PC-3 (cell line): ENCODE data around the gene PRUNE2. TPM values are rescaled to one million over a fixed set of nuclear protein-coding genes. Genes with fewer than 3 reads are reported as not detected.

Experiments
- ATAC-seq: fragments of 200-7000 bp; cut with Tn5 transposase; 2 replicates; pipeline ENCODE4 v1.9.1; 2020; ENCODE audit warnings: mild to moderate bottlenecking, moderate library complexity
- BruUV-seq: library from RNA; stranded (reverse); fragments of 400-500 nt; replicated peaks from 2 replicates; lab custom pipeline; 2021; lab: Mats Ljungman, UMichigan
- CTCF ChIA-PET: fragments of 300-600 bp; sonication (Branson Sonifier 250); formaldehyde crosslinking; loops from one replicate; lab custom pipeline; 2022; ENCODE audit warnings: antibody characterized with exemption; lab: Charles Lee
- POLR2A ChIA-PET: fragments of 300-600 bp; sonication (Branson Sonifier 250); formaldehyde crosslinking; loops from one replicate; lab custom pipeline; 2022; ENCODE audit warnings: antibody characterized with exemption; ENCODE audit not compliant: unreplicated experiment; lab: Charles Lee
- DNase-seq: peaks from one replicate; pipeline ENCODE4 v3.0.0-alpha.2; 2015
- H2AFZ ChIP-seq: fragments of 300-600 bp; sonication (generic); 2 replicates; pipeline ENCODE4 v1.6.0; 2016; ENCODE audit warnings: antibody characterized with exemption, low read length
- H3F3A ChIP-seq: fragments of 300-600 bp; sonication (generic); one replicate; pipeline ENCODE4 v1.6.0; 2017; ENCODE audit warnings: antibody characterized with exemption, low read length, control low read depth, mild to moderate bottlenecking; ENCODE audit not compliant: unreplicated experiment
- H3K27ac ChIP-seq: fragments of 300-600 bp; sonication (generic); 2 replicates; pipeline ENCODE4 v1.5.1; 2016; ENCODE audit warnings: mild to moderate bottlenecking, low read length
- H3K27me3 ChIP-seq: fragments of 300-600 bp; sonication (generic); 2 replicates; pipeline ENCODE4 v1.6.1; 2016; ENCODE audit warnings: low read length, mixed read lengths
- H3K36me3 ChIP-seq: fragments of 300-600 bp; sonication (generic); 2 replicates; pipeline ENCODE4 v1.6.1; 2016; ENCODE audit warnings: low read depth, mixed run types, low read length, mixed read lengths
- H3K4me1 ChIP-seq: fragments of 300-600 bp; sonication (generic); 2 replicates; pipeline ENCODE4 v1.5.1; 2016; ENCODE audit warnings: low read length; ENCODE audit not compliant: insufficient read depth
- H3K4me2 ChIP-seq: fragments of 300-600 bp; sonication (generic); 2 replicates; pipeline ENCODE4 v1.6.0; 2016; ENCODE audit warnings: low read length
- H3K4me3 ChIP-seq: fragments of 300-600 bp; sonication (generic); 2 replicates; pipeline ENCODE4 v1.5.1; 2016; ENCODE audit warnings: mild to moderate bottlenecking, low read length, mixed read lengths
- H3K79me2 ChIP-seq: fragments of 300-600 bp; sonication (generic); 2 replicates; pipeline ENCODE4 v1.6.1; 2017; ENCODE audit warnings: low read length, mixed read lengths
- H3K9ac ChIP-seq: fragments of 300-600 bp; sonication (generic); 2 replicates; pipeline ENCODE4 v1.6.0; 2016; ENCODE audit warnings: mild to moderate bottlenecking, low read length
- H3K9me2 ChIP-seq: fragments of 300-600 bp; sonication (generic); replicated peaks from 2 replicates; pipeline ENCODE4 v1.6.1; 2016; ENCODE audit warnings: mixed run types, low read length, mixed read lengths
- H3K9me3 ChIP-seq: fragments of 300-600 bp; sonication (generic); 2 replicates; pipeline ENCODE4 v1.6.1; 2016; ENCODE audit warnings: low read length, mixed read lengths
- H4K20me1 ChIP-seq: fragments of 300-600 bp; sonication (generic); 2 replicates; pipeline ENCODE4 v1.6.1; 2016; ENCODE audit warnings: low read length, mixed read lengths
- EZH2 ChIP-seq: fragments of 300-600 bp; sonication (generic); IDR thresholded peaks from one replicate; pipeline ENCODE4 v1.6.1; 2017; ENCODE audit warnings: antibody characterized with exemption, mild to moderate bottlenecking, low read length; ENCODE audit not compliant: unreplicated experiment
- EZH2phosphoT487 ChIP-seq: fragments of 300-600 bp; sonication (generic); IDR thresholded peaks from 2 replicates; pipeline ENCODE4 v1.6.1; 2018; ENCODE audit warnings: mild to moderate bottlenecking, antibody characterized with exemption, low read length, borderline replicate concordance
- intact Hi-C: fragments of 100-400 bp; cut with micrococcal nuclease; formaldehyde crosslinking; loops from 2 replicates; pipeline ENCODE4 v1.9.0; 2023
- total RNA-seq: library from RNA; depleted of rRNA; stranded (reverse); fragments of >200 nt; gene quantifications from 2 replicates; pipeline ENCODE4 v1.2.3, GENCODE V29; 2014
- TF ChIP-seq, protein P1 (sequence below): fragments of 300-600 bp; sonication (generic); conservative IDR thresholded peaks from 2 replicates; pipeline ENCODE4 v1.5.1; 2017; ENCODE audit warnings: antibody characterized with exemption, low read depth, mild to moderate bottlenecking, low read length

The PRUNE2 gene
- total RNA-seq, 1 experiment from 2014 or later, result not detected

GRCh38 chr9:76693912-76694311 lies 212.0 kb downstream of the PRUNE2 start:
- H3F3A ChIP-seq, result no peaks in the 10 kb centered on the region
- ATAC-seq (no peak), DNase-seq (no peak)
- no peaks in the 10 kb centered on the region for H3K9me3 ChIP-seq
- no peaks in the 10 kb centered on the region for H4K20me1 ChIP-seq
- POLR2A ChIA-PET, result no interaction called here
- no peaks in the 10 kb centered on the region for H3K4me1 ChIP-seq
- intact Hi-C loops, result no loop called here
- no peaks in the 10 kb centered on the region for H3K79me2 ChIP-seq
- TF ChIP-seq, protein P1, sequence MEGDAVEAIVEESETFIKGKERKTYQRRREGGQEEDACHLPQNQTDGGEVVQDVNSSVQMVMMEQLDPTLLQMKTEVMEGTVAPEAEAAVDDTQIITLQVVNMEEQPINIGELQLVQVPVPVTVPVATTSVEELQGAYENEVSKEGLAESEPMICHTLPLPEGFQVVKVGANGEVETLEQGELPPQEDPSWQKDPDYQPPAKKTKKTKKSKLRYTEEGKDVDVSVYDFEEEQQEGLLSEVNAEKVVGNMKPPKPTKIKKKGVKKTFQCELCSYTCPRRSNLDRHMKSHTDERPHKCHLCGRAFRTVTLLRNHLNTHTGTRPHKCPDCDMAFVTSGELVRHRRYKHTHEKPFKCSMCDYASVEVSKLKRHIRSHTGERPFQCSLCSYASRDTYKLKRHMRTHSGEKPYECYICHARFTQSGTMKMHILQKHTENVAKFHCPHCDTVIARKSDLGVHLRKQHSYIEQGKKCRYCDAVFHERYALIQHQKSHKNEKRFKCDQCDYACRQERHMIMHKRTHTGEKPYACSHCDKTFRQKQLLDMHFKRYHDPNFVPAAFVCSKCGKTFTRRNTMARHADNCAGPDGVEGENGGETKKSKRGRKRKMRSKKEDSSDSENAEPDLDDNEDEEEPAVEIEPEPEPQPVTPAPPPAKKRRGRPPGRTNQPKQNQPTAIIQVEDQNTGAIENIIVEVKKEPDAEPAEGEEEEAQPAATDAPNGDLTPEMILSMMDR, result no peak
- TF ChIP-seq EZH2 (no peak), EZH2phosphoT487 (no peak)
- no TSS peak for BruUV-seq
- no peak overlapping the region for H3K4me2 ChIP-seq
- H3K36me3 ChIP-seq, result no peaks in the 10 kb centered on the region
- no peak overlapping the region for H2AFZ ChIP-seq
- no peak overlapping the region for H3K9ac ChIP-seq
- peaks cover 19% of the 10 kb centered on the region; the same call in 1 of the 2 replicates for H3K27me3 ChIP-seq
- H3K27ac ChIP-seq, result no peak overlapping the region
- H3K4me3 ChIP-seq, result no peak overlapping the region
- no peaks in the 10 kb centered on the region for H3K9me2 ChIP-seq
- CTCF ChIA-PET, result interaction anchor here (0.8 kb wide), 1 partner anchor 1668 kb away, joined by 3 read pairs; no protein-coding TSS in a partner anchor

DNA sequence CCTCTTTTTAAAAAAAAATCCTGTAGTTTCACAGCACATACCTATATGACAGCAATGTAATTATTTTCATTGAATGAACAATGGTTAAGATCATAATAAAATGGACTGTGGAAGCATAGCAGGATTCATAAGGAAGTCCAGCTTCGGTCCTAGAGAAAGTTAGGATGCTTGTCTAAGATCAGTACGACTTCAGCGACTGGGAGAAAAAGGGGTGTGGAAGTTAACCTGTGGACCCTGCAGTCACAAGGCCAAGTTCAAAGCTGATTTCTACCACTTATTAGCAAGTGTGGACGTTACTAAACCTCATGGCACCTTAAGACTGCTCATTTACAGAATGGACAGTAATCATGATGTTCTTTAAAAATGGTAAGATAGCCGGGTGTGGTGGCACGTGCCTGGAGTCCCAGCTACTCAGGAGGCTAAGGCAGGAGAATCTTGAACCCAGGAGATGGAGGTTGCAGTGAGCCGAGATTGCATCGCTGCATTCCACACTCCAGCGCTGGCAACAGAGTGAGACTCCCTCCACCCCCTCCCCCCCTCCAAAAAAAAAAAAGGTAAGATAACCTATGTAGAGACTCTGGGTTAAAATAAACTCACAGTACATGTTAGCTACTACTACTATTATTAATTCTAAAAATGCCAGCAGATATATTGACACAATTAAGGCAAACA lies 213.3 kb downstream of the PRUNE2 start:
- ChIA-PET CTCF (no interaction called here), POLR2A (no interaction called here)
- Histone ChIP-seq H2AFZ (no peak overlapping the region), H3F3A (no peaks in the 10 kb centered on the region), H3K4me2 (no peak overlapping the region), H3K27ac (no peak overlapping the region), H3K9ac (no peak overlapping the region), H3K36me3 (no peaks in the 10 kb centered on the region), H3K4me1 (no peaks in the 10 kb centered on the region), H3K4me3 (no peak overlapping the region), H3K9me3 (no peaks in the 10 kb centered on the region), H3K9me2 (no peaks in the 10 kb centered on the region), H4K20me1 (no peaks in the 10 kb centered on the region), H3K79me2 (no peaks in the 10 kb centered on the region), H3K27me3 (peaks cover 19% of the 10 kb centered on the region; the same call in 1 of the 2 replicates)
- no TSS peak for BruUV-seq
- ATAC-seq, result no peak
- DNase-seq, result no peak
- intact Hi-C loops, result no loop called here
- TF ChIP-seq EZH2phosphoT487, result no peak
- TF ChIP-seq, protein P1, result no peak
- TF ChIP-seq EZH2, result no peak
